ENCODE results near the gene CROCC2.

The CROCC2 gene

GRCh38 chr2:240953426-240954410 is 47.6 kb downstream of the CROCC2 start:
- DNase-seq (ENCODE audit: low read depth in 1 of 2, low spot score in 1 of 2): no peak

- no peak for DNase-seq (ENCODE audit: low read depth in 1 of 2, low spot score in 1 of 2)
Observed at GRCh38 chr2:240954436-240955305, 48.5 kb downstream of the CROCC2 start.

GRCh38 chr2:240955306-240956170 is 49.4 kb downstream of the CROCC2 start:
- DNase-seq (ENCODE audit: low read depth in 1 of 2, low spot score in 1 of 2): no peak

GRCh38 chr2:240956171-240956934 is 50.2 kb downstream of the CROCC2 start:
- no peak for DNase-seq (ENCODE audit: low read depth in 1 of 2, low spot score in 1 of 2)

GRCh38 chr2:240956935-240957655 is 51.0 kb downstream of the CROCC2 start:
- DNase-seq (ENCODE audit: low read depth in 1 of 2, low spot score in 1 of 2): no peak

GRCh38 chr2:240957656-240958365 is 51.7 kb downstream of the CROCC2 start:
- no peak for DNase-seq (ENCODE audit: low read depth in 1 of 2, low spot score in 1 of 2)

- DNase-seq (ENCODE audit: low read depth in 1 of 2, low spot score in 1 of 2): no peak
Observed at GRCh38 chr2:240958366-240959213, 52.5 kb downstream of the CROCC2 start.

- no peak for DNase-seq (ENCODE audit: low read depth in 1 of 2, low spot score in 1 of 2)
Observed at GRCh38 chr2:240959214-240959940, 53.2 kb downstream of the CROCC2 start.

GRCh38 chr2:240959941-240960308 is 53.8 kb downstream of the CROCC2 start:
- no peak for DNase-seq (ENCODE audit: low read depth in 1 of 2, low spot score in 1 of 2)

GRCh38 chr2:240960309-240960970 is 54.3 kb downstream of the CROCC2 start:
- no peak for DNase-seq (ENCODE audit: low read depth in 1 of 2, low spot score in 1 of 2)

GRCh38 chr2:240960971-240961876 is 55.1 kb downstream of the CROCC2 start:
- no peak for DNase-seq (ENCODE audit: low read depth in 1 of 2, low spot score in 1 of 2)

- no peak for DNase-seq (ENCODE audit: low read depth in 1 of 2, low spot score in 1 of 2)
Observed at GRCh38 chr2:240961910-240962299, 55.8 kb downstream of the CROCC2 start.

- DNase-seq (ENCODE audit: low read depth in 1 of 2, low spot score in 1 of 2): no peak
Observed at GRCh38 chr2:240962300-240963064, 56.3 kb downstream of the CROCC2 start.

GRCh38 chr2:240963065-240963867 is 57.1 kb downstream of the CROCC2 start:
- DNase-seq (ENCODE audit: low read depth in 1 of 2, low spot score in 1 of 2): no peak

Data from activated T-helper 1 cell treated with anti-CD3 and anti-CD28 coated beads, Interleukin-2, amount 50 U/mL, for 16 hours (primary cell).